GM23248 (cell line): ENCODE measurements around the gene PGLYRP3. TPM values are rescaled to one million over a fixed set of nuclear protein-coding genes. Genes with fewer than 3 reads are reported as not detected.

Experiments
- DNase-seq: peaks from one replicate; pipeline ENCODE4 v3.0.0-alpha.2; 2015
- H2AFZ ChIP-seq: fragments of 200-600 bp; sonication (generic); 2 replicates; pipeline ENCODE4 v1.6.1; 2016; ENCODE audit warnings: antibody characterized with exemption
- H3F3A ChIP-seq: fragments of 200-600 bp; sonication (generic); 2 replicates; pipeline ENCODE4 v1.6.1; 2016; ENCODE audit warnings: mild to moderate bottlenecking, antibody characterized with exemption, mixed run types; ENCODE audit not compliant: insufficient read depth
- H3K27ac ChIP-seq: fragments of 200-600 bp; sonication (generic); 2 replicates; pipeline ENCODE4 v1.5.1; 2016; ENCODE audit warnings: mild to moderate bottlenecking
- H3K27me3 ChIP-seq: fragments of 200-600 bp; sonication (generic); replicated peaks from 2 replicates; pipeline ENCODE4 v1.6.1; 2016; ENCODE audit warnings: mild to moderate bottlenecking; ENCODE audit not compliant: insufficient read depth
- H3K36me3 ChIP-seq: fragments of 200-600 bp; sonication (generic); 2 replicates; pipeline ENCODE4 v1.6.1; 2016; ENCODE audit warnings: low read depth, mild to moderate bottlenecking
- H3K4me1 ChIP-seq: fragments of 200-600 bp; sonication (generic); 2 replicates; pipeline ENCODE4 v1.6.1; 2016; ENCODE audit warnings: mild to moderate bottlenecking; ENCODE audit not compliant: insufficient read depth
- H3K4me2 ChIP-seq: fragments of 200-600 bp; sonication (generic); one replicate; pipeline ENCODE4 v1.6.1; 2016; ENCODE audit warnings: mild to moderate bottlenecking; ENCODE audit not compliant: unreplicated experiment
- H3K4me3 ChIP-seq: fragments of 200-600 bp; sonication (generic); 2 replicates; pipeline ENCODE4 v1.5.1; 2016; ENCODE audit warnings: mild to moderate bottlenecking
- H3K79me2 ChIP-seq: fragments of 200-600 bp; sonication (generic); 2 replicates; pipeline ENCODE4 v1.6.1; 2016; ENCODE audit warnings: mild to moderate bottlenecking; ENCODE audit not compliant: insufficient read depth
- H3K9ac ChIP-seq: fragments of 200-600 bp; sonication (generic); 2 replicates; pipeline ENCODE4 v1.6.1; 2016; ENCODE audit warnings: mild to moderate bottlenecking
- H3K9me2 ChIP-seq: fragments of 200-600 bp; sonication (generic); 2 replicates; pipeline ENCODE4 v1.6.1; 2016; ENCODE audit warnings: mixed run types, mild to moderate bottlenecking, moderate library complexity; ENCODE audit not compliant: insufficient read depth
- H3K9me3 ChIP-seq: fragments of 200-600 bp; sonication (generic); one replicate; pipeline ENCODE4 v1.6.1; 2017; ENCODE audit warnings: low read depth
- H4K20me1 ChIP-seq: fragments of 200-600 bp; sonication (generic); 2 replicates; pipeline ENCODE4 v1.6.0; 2016; ENCODE audit not compliant: insufficient read depth
- EZH2 ChIP-seq: fragments of 200-600 bp; sonication (generic); IDR thresholded peaks from 2 replicates; pipeline ENCODE4 v1.6.1; 2018; ENCODE audit warnings: antibody characterized with exemption, mild to moderate bottlenecking; ENCODE audit not compliant: insufficient read depth, poor library complexity, severe bottlenecking
- EZH2phosphoT487 ChIP-seq: fragments of 200-600 bp; sonication (generic); IDR thresholded peaks from 2 replicates; pipeline ENCODE4 v1.6.1; 2018; ENCODE audit warnings: antibody characterized with exemption, moderate library complexity, mild to moderate bottlenecking, low read depth; ENCODE audit not compliant: insufficient read depth
- WGBS, 2 experiments: methylation state at CpG; one replicate each; pipeline ENCODE4 v1.1.6; 2015 to 2017; ENCODE audit warnings: low lambda C conversion rate in 2 of 2, low coverage in 1 of 2; ENCODE audit errors: missing lambda C conversion rate in 2 of 2; 5-methylcytosine and 5-hydroxymethylcytosine counted together
- in situ Hi-C: fragments of 300-500 bp; cut with MboI; formaldehyde crosslinking; loops from 2 replicates; pipeline ENCODE4 v1.15.0; 2020
- polyA plus RNA-seq: library from polyadenylated mRNA; unstranded; fragments of >200 nt; fragmentation: Nextera tagmentation; extraction: Ambion mirVana; gene quantifications from 2 replicates; pipeline ENCODE4 v1.2.1, GENCODE V29; 2016
- total RNA-seq: library from RNA; depleted of rRNA; stranded (reverse); fragments of >200 nt; shearing (Covaris generic); gene quantifications from 2 replicates; pipeline ENCODE4 v1.2.3, GENCODE V29; 2014

The PGLYRP3 gene
- total and polyA plus RNA-seq, 2 experiments from 2014 or later = not detected

DNA sequence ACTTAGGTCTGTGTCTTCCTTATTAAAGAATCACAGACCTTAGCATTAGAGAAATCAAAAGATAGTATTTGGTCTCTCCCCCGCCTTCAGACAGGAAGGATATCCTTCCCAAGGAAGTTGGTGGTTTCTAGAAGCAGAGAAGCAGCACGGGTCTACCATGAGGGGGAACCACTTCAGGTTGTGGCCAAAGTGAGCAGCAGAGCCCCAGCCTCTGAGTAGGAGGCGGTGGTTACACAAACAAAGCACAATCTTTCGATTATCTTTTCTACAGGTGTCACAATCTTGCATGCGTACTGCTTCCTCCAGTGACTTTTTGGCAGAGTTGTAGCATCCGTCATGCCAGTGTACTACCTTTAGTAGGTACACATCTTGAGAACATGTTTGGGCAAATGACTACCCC, 27.1 kb upstream of the PGLYRP3 start:
- Histone ChIP-seq H3K4me1 (no peaks in the 10 kb centered on the region), H3K4me2 (no peak overlapping the region), H4K20me1 (no peaks in the 10 kb centered on the region), H3K27me3 (peaks cover 8% of the 10 kb centered on the region), H3K9ac (no peak overlapping the region), H3K4me3 (no peak overlapping the region), H3K36me3 (no peaks in the 10 kb centered on the region), H3K9me3 (no peaks in the 10 kb centered on the region), H3F3A (no peaks in the 10 kb centered on the region), H2AFZ (no peak overlapping the region), H3K9me2 (no peaks in the 10 kb centered on the region), H3K79me2 (no peaks in the 10 kb centered on the region), H3K27ac (no peak overlapping the region)
- TF ChIP-seq EZH2 (no peak), EZH2phosphoT487 (no peak)
- 40 to 49% methylated on average over 6 of the region's 6 CpGs for WGBS, 2 experiments
- in situ Hi-C loops = no loop called here
- DNase-seq = no peak

DNA sequence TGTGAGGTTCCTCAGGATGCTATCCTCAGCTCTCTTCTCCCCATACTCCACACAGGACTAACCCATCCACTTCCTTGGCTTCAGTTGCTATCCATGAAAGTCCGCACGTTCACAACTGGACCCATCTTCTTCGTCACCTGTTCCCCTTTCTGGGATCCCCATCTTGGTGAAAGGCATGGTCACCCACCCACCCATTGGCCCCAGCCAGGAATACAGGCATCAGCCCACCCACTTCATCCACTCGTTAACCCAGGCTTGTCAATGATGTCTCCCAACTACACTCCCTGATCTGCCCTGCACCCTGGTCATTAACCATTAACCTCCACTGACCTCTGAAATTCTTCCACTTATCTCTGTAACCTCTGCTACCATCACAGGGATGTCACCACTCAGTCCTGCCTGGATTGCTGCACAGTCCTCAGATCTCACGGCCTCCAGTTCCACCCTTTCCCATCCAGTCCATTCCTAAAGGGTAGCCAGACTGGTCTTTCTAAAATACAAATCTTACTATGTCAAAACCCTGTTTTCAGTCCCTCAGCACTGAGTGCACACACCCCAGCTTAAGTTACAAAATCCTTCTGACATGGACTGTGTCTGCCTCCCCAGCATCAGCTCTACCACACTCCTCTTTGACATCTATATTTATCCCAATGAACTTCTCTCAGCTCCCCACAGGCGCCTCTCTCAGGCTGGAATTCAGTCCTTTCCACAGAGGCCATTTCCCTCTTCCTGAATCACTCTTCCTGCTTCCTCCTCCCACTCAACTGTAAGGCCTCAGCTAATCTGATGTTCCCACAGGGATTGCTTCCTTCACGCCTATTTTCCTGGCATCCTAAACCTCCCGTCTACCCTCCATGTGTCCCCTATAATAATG, 25.5 kb upstream of the PGLYRP3 start:
- H3K36me3 ChIP-seq = no peaks in the 10 kb centered on the region
- no peak for DNase-seq
- no peaks in the 10 kb centered on the region for H3K9me3 ChIP-seq
- no peak overlapping the region for H3K9ac ChIP-seq
- no peak overlapping the region for H3K4me3 ChIP-seq
- no peaks in the 10 kb centered on the region for H4K20me1 ChIP-seq
- no peaks in the 10 kb centered on the region for H3K79me2 ChIP-seq
- H3K4me1 ChIP-seq = no peaks in the 10 kb centered on the region
- no peak overlapping the region for H3K27ac ChIP-seq
- peaks cover 8% of the 10 kb centered on the region for H3K27me3 ChIP-seq
- no peak overlapping the region for H2AFZ ChIP-seq
- H3K4me2 ChIP-seq = no peak overlapping the region
- in situ Hi-C loops = no loop called here
- TF ChIP-seq EZH2 (no peak), EZH2phosphoT487 (no peak)
- no peaks in the 10 kb centered on the region for H3F3A ChIP-seq
- WGBS, 2 experiments = 40 to 44% methylated on average over 8 of the region's 8 CpGs
- no peaks in the 10 kb centered on the region for H3K9me2 ChIP-seq

DNA sequence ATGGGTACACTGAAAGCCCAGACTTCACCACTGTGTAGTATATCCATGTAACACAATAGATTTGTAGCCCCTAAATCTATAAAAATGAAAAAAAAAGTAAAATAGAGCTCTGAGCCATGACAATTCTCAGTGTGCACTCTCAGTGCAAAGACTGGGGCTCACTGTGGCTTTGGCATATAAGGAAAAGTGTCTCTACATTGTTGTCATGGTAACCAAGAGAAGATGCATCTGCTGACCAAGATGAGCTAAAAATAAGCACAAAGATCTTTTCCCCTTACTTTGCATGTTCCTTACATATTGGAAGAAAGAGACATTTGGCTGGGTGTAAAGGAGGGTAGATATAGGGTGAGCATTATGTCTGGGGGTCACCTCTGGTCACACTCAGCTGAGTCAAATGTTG, 23.9 kb upstream of the PGLYRP3 start:
- Histone ChIP-seq H3K9me2 (no peaks in the 10 kb centered on the region), H3K27ac (no peak overlapping the region), H3K79me2 (no peaks in the 10 kb centered on the region), H3F3A (no peaks in the 10 kb centered on the region), H3K4me2 (no peak overlapping the region), H3K27me3 (peaks cover 8% of the 10 kb centered on the region), H3K36me3 (no peaks in the 10 kb centered on the region), H3K9me3 (no peaks in the 10 kb centered on the region), H3K9ac (no peak overlapping the region), H2AFZ (no peak overlapping the region), H4K20me1 (no peaks in the 10 kb centered on the region), H3K4me1 (no peaks in the 10 kb centered on the region), H3K4me3 (no peak overlapping the region)
- DNase-seq = no peak
- in situ Hi-C loops = no loop called here
- no peak for TF ChIP-seq EZH2phosphoT487
- TF ChIP-seq EZH2 = no peak

DNA sequence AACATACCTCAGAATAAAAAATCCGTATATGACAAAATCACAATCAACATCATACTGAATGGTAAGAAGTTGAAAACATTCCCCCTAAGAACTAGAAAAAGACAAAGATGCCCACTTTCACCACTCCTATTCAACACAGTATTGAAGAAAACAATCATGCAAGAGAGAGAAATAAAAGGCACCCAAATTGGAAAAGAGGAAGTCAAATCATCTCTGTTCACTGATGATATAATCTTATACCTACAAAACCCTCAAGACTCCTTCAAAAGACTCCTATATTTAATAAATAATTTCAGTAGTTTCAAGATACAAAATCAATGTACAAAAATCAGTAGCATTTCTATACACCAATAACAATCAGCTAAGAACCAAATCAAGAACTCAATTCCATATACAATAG, 21.1 kb upstream of the PGLYRP3 start:
- in situ Hi-C loops = no loop called here
- Histone ChIP-seq H3K79me2 (no peaks in the 10 kb centered on the region), H3K4me1 (no peaks in the 10 kb centered on the region), H4K20me1 (no peaks in the 10 kb centered on the region), H3K27me3 (no peaks in the 10 kb centered on the region), H3K27ac (no peak overlapping the region), H3K9ac (no peak overlapping the region), H3F3A (no peaks in the 10 kb centered on the region), H3K4me3 (no peak overlapping the region), H3K9me2 (no peaks in the 10 kb centered on the region), H3K36me3 (no peaks in the 10 kb centered on the region), H3K9me3 (no peaks in the 10 kb centered on the region), H3K4me2 (no peak overlapping the region), H2AFZ (no peak overlapping the region)
- DNase-seq = no peak
- 46 to 57% methylated on average over 1 of the region's 1 CpG for WGBS, 2 experiments
- TF ChIP-seq EZH2phosphoT487 (no peak), EZH2 (no peak)

DNA sequence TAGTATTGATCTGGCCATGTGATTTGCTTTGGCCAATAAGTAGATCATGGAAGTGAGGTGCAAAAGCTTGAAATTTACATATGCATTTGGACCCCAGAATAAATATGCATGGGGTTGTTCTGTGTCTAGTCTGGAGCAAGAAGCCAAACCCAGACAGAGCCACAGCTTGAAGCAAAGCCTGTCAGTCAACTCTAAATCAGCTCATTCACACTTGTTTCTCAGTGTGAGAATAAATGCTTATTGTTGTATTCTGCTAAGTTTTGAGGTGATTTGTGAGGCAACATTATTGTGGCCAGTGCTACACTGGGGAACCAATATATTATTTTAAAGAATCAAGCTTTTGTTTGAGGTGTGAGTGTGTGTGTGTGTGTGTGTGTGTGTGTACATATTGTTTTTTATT, 12.2 kb upstream of the PGLYRP3 start:
- TF ChIP-seq EZH2 (no peak), EZH2phosphoT487 (no peak)
- Histone ChIP-seq H4K20me1 (no peaks in the 10 kb centered on the region), H3K79me2 (no peaks in the 10 kb centered on the region), H3K27ac (no peak overlapping the region), H3K4me1 (no peaks in the 10 kb centered on the region), H3K9ac (no peak overlapping the region), H2AFZ (no peak overlapping the region), H3K27me3 (no peaks in the 10 kb centered on the region), H3K9me2 (no peaks in the 10 kb centered on the region), H3K36me3 (no peaks in the 10 kb centered on the region), H3K4me3 (no peak overlapping the region), H3F3A (no peaks in the 10 kb centered on the region), H3K4me2 (no peak overlapping the region), H3K9me3 (no peaks in the 10 kb centered on the region)
- DNase-seq = no peak
- in situ Hi-C loops = no loop called here
